HepG2 (cell line): ENCODE data around the gene CRIP1. TPM values are rescaled to one million over a fixed set of nuclear protein-coding genes. Genes with fewer than 3 reads are reported as not detected.

Source experiments
- BHLHE40 ChIP-seq: IDR thresholded peaks from 2 replicates; pipeline ENCODE4 v1.6.1; 2011; ENCODE audit warnings: low read length, improper control_type of control experiment
- CAMTA2 ChIP-seq: sonication (generic); formaldehyde crosslinking; IDR thresholded peaks from 2 replicates; pipeline ENCODE4 v1.4.0; 2020; ENCODE audit warnings: mild to moderate bottlenecking, missing genetic modification reagents, borderline replicate concordance
- CSRNP2 ChIP-seq: sonication (generic); formaldehyde crosslinking; conservative IDR thresholded peaks from 2 replicates; pipeline ENCODE4 v1.8.0; 2022; ENCODE audit warnings: low read depth, missing genetic modification reagents
- FOXO1 ChIP-seq: sonication (generic); formaldehyde crosslinking; IDR thresholded peaks from 2 replicates; pipeline ENCODE4 v1.4.0; 2020; ENCODE audit warnings: missing genetic modification reagents
- HNF1B ChIP-seq: sonication (generic); formaldehyde crosslinking; IDR thresholded peaks from 2 replicates; pipeline ENCODE4 v1.5.1; 2020; ENCODE audit warnings: mild to moderate bottlenecking, moderate library complexity, missing genetic modification reagents
- KDM1A ChIP-seq: IDR thresholded peaks from 2 replicates; pipeline ENCODE4 v1.6.1; 2016; ENCODE audit warnings: missing compliant biosample characterization
- KLF13 ChIP-seq: sonication (generic); formaldehyde crosslinking; IDR thresholded peaks from 2 replicates; pipeline ENCODE4 v1.4.0; 2020; ENCODE audit warnings: mild to moderate bottlenecking, missing genetic modification reagents
- MAF1 ChIP-seq: sonication (generic); formaldehyde crosslinking; IDR thresholded peaks from 2 replicates; pipeline ENCODE4 v1.5.0; 2020; ENCODE audit warnings: missing genetic modification reagents, borderline replicate concordance
- PRDM4 ChIP-seq: sonication (generic); formaldehyde crosslinking; IDR thresholded peaks from 2 replicates; pipeline ENCODE4 v1.9.0; 2021; ENCODE audit warnings: missing genetic modification reagents, borderline replicate concordance
- RARA ChIP-seq: IDR thresholded peaks from 2 replicates; pipeline ENCODE4 v1.6.1; 2016; ENCODE audit warnings: missing genetic modification reagents, missing compliant biosample characterization
- ZNF281 ChIP-seq: sonication (generic); formaldehyde crosslinking; IDR thresholded peaks from 2 replicates; pipeline ENCODE4 v1.4.0; 2020; ENCODE audit warnings: missing genetic modification reagents, borderline replicate concordance
- ZNF317 ChIP-seq: sonication (generic); formaldehyde crosslinking; IDR thresholded peaks from 2 replicates; pipeline ENCODE4 v1.5.0; 2020; ENCODE audit warnings: mild to moderate bottlenecking, missing genetic modification reagents
- ZNF343 ChIP-seq: sonication (generic); formaldehyde crosslinking; IDR thresholded peaks from 2 replicates; pipeline ENCODE4 v1.4.0; 2020; ENCODE audit warnings: mild to moderate bottlenecking, missing genetic modification reagents
- ZNF367 ChIP-seq: sonication (generic); formaldehyde crosslinking; IDR thresholded peaks from 2 replicates; pipeline ENCODE4 v1.4.0; 2020; ENCODE audit warnings: missing genetic modification reagents, borderline replicate concordance
- ZSCAN29 ChIP-seq: sonication (generic); formaldehyde crosslinking; conservative IDR thresholded peaks from 2 replicates; pipeline ENCODE4 v1.4.0; 2020; ENCODE audit warnings: mild to moderate bottlenecking, missing genetic modification reagents
- ZSCAN9 ChIP-seq: IDR thresholded peaks from 2 replicates; pipeline ENCODE4 v1.6.1; 2016; ENCODE audit warnings: borderline replicate concordance
- ZZZ3 ChIP-seq: sonication (generic); formaldehyde crosslinking; IDR thresholded peaks from 2 replicates; pipeline ENCODE4 v1.4.0; 2020; ENCODE audit warnings: missing genetic modification reagents, mild to moderate bottlenecking, borderline replicate concordance
- polyA plus RNA-seq, 8 experiments: library from polyadenylated mRNA; depleted of rRNA in 3 of 8; stranded (reverse) in 7 of 8; unstranded in 1 of 8; fragments of >200 nt; fragmentation: Illumina TruSeq in 4 of 8; extraction: Trizol in 4 of 8; gene quantifications; 2 replicates each; pipeline versions ENCODE4 v1.2.1 to v1.2.3, GENCODE V29; 2011 to 2016; ENCODE audit warnings: low read depth in 4 of 8, missing spikeins in 1 of 8, mixed read lengths in 1 of 8; ENCODE audit not compliant: insufficient read depth in 1 of 8
- total RNA-seq, 5 experiments: library from RNA; depleted of rRNA; stranded (reverse); fragments of >200 nt; fragmentation: Illumina TruSeq; extraction: Trizol; gene quantifications; 2 replicates each; pipeline ENCODE4 v1.2.3, GENCODE V29; 2016; ENCODE audit warnings: low read depth in 1 of 5

The CRIP1 gene
- total and polyA plus RNA-seq, 2 of the 13 experiments (the other 11 are each of a cell fraction or from before 2014, with no cell fraction given), result 53.9 to 59.5 TPM

GRCh38 chr14:105495101-105495989, 8.7 kb downstream of the CRIP1 start (continued):
- TF ChIP-seq ZNF281 (no peak), RARA (CRISPR knock-in tag) (no peak), ZNF343 (CRISPR knock-in tag) (no peak), PRDM4 (CRISPR knock-in tag) (no peak), ZNF317 (CRISPR knock-in tag) (no peak), CSRNP2 (CRISPR knock-in tag) (no peak), ZZZ3 (CRISPR knock-in tag) (no peak), FOXO1 (CRISPR knock-in tag) (no peak), ZSCAN29 (CRISPR knock-in tag) (no peak), MAF1 (CRISPR knock-in tag) (0 out of 2 replicates have a peak, but pooled peaks have one; percentile 24), KDM1A (no peak), KLF13 (0 out of 2 replicates have a peak, but pooled peaks have one; percentile 14), HNF1B (no peak), ZNF367 (CRISPR knock-in tag) (no peak), ZSCAN9 (CRISPR knock-in tag) (no peak), CAMTA2 (CRISPR knock-in tag) (no peak), BHLHE40 (no peak)
